ENCODE measurements around the gene BCL2L13. TPM values are rescaled to one million over a fixed set of nuclear protein-coding genes. Genes with fewer than 3 reads are reported as not detected.
A peak's percentile ranks its signal among the peaks of the same experiment; 100 is the strongest.

The BCL2L13 gene
- polyA plus RNA-seq, 1 experiment, result 74.3 TPM

DNA sequence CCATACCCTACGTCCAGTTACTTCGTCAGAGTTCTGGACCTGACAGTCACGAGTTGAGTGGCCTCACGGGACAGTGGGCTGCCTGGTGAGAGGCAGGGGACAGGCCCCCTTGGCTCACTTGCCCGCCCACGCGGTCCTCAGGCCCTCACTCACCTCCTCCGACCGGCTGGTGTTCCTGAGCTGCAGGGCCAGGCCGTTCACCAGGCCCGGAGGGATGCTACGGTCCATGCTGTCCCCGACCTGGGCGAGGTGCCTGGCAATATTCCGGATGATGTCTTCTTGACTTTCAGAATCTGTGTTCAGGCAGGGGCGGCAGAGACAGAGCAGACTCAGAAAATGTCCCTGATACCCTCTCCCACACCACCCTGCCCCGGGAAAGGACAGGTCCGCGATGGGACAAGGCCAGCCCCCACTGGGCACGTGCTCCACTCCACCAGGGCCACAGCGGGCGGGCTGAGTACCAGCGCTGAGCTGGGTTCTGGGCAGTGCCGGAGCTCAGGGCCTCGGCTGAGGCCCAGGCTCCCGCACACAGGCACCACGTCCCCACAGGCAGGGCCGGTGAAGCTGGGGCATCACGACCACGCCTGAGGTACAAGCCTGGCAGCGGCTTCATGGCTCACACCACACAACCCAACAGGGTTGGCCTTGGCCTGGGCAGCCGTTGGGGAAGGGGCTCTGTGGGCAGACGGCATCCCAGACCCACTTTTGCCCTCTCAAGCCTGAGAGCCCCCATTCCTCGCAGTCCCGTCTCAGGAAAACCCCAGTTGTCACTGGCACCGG lies 100.8 kb downstream of the BCL2L13 start:
- no peaks in the 10 kb centered on the region for H3K27me3 ChIP-seq (ENCODE audit: control insufficient read depth, insufficient read depth, low read length)
- DNase-seq (ENCODE audit: low read depth), result no peak
- H3K4me3 ChIP-seq (ENCODE audit: low read depth, low read length), result no peak overlapping the region
- CTCF ChIA-PET, result no interaction called here
- POLR2A ChIA-PET, result no interaction called here
- peaks cover 17% of the 10 kb centered on the region for H3K36me3 ChIP-seq (ENCODE audit: control insufficient read depth, insufficient read depth, low read length)
- TF ChIP-seq, protein P1, sequence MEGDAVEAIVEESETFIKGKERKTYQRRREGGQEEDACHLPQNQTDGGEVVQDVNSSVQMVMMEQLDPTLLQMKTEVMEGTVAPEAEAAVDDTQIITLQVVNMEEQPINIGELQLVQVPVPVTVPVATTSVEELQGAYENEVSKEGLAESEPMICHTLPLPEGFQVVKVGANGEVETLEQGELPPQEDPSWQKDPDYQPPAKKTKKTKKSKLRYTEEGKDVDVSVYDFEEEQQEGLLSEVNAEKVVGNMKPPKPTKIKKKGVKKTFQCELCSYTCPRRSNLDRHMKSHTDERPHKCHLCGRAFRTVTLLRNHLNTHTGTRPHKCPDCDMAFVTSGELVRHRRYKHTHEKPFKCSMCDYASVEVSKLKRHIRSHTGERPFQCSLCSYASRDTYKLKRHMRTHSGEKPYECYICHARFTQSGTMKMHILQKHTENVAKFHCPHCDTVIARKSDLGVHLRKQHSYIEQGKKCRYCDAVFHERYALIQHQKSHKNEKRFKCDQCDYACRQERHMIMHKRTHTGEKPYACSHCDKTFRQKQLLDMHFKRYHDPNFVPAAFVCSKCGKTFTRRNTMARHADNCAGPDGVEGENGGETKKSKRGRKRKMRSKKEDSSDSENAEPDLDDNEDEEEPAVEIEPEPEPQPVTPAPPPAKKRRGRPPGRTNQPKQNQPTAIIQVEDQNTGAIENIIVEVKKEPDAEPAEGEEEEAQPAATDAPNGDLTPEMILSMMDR (IDR thresholded peaks at IDR 0.05; ENCODE audit: insufficient read depth, low read depth, low read length), result no peak

DNA sequence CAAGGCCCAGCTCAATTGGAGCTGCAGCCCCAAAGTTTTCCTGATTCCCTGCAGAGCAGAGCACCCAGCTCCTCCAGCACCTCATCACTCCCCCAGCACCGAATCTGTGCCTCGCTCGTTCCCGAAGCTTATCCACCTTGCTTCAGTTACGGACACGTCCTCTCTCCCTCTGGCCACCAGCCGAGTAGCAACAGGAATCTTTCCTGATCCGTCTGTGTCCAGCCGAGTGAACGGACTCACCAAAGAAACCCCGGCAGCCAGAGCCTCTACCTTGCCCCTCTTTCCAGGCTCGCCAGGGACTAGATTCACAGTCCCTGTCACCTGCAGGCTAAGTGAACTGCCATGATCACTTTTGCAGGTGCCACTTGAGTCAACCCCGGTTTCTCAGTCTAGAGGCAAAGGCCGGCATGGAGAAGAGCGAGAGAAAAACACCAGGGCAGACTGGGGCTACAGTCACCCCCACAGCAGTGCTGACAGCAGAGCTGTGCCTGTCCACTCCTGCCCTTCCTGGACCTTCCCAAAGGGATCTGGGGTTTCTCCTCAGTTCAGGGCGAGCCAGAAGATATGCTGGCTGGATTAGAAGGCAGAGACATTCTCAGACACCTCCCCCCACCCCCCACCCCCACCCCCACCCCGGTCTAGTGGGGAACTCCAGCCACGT lies 103.4 kb downstream of the BCL2L13 start:
- H3K36me3 ChIP-seq (ENCODE audit: control insufficient read depth, insufficient read depth, low read length), result peaks cover 12% of the 10 kb centered on the region
- TF ChIP-seq, protein P1 (IDR thresholded peaks at IDR 0.05; ENCODE audit: insufficient read depth, low read depth, low read length), result 0 out of 2 replicates have a peak, but pooled peaks have one; percentile 8
- ChIA-PET POLR2A (no interaction called here), CTCF (interaction anchor here (0.7 to 4.7 kb wide), 21 partner anchors 10 to 334 kb away, joined by 3 to 50 read pairs (median 5); partner anchors contain the start of gene BID)
- DNase-seq (ENCODE audit: low read depth), result no peak
- H3K27me3 ChIP-seq (ENCODE audit: control insufficient read depth, insufficient read depth, low read length), result no peaks in the 10 kb centered on the region
- no peak overlapping the region for H3K4me3 ChIP-seq (ENCODE audit: low read depth, low read length)

DNA sequence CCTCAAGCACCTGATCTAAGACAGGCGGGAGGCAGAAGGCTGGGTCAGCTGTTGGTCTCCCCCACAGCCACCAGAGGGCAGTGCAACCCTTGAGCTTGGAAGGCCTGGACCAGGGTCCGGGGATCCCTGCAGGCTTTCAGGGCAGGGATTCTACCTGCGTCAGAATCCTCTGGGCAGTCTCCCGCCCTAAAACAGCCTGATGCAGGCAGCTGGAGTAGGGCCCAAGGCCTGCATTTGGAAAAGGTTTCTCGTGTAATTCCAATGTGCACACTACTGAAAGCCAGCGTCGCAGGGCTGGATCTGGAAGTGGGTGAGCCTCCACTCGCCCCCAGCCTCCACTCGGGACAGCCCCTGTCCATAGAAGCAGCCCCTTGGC lies 104.0 kb downstream of the BCL2L13 start:
- POLR2A ChIA-PET, result no interaction called here
- no peak overlapping the region for H3K4me3 ChIP-seq (ENCODE audit: low read depth, low read length)
- CTCF ChIA-PET, result interaction anchor here (0.7 to 4.7 kb wide), 19 partner anchors 10 to 184 kb away, joined by 3 to 50 read pairs (median 5); partner anchors contain the start of gene BID

DNA sequence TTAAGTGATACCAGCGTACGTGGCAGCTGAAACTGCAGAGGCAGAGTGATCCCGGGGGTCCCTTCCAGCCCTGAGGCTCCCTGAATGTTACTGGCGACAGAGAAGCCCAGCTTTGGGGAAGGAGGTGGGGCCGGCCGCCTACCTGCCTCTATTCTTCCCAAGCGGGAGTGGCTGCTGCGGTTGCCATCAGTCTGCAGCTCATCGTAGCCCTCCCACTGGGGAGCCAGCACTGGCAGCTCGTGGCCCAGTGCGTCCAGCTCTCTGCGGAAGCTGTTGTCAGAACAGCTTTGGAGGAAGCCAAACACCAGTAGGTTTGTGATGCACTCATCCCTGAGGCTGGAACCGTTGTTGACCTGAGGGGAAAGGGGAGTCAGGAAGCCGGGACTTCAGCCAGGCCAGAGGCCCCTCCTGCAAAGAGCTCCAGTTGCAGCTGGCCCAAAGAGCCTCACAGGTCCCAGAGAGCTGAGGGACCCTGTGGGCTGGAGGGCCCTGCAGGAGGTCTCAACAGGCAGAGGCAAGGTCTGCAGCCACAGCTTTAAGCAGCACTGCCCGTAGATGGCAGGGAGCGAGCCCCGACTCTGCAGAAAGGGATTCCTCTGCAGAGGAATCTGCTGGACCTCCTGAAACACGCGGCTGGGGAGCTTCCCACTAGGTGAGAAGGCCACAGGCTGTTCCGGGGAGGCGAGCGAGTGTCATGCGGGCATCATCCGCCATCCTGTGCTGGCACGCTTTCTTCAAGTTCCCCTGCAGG lies 105.3 kb downstream of the BCL2L13 start:
- Histone ChIP-seq H3K36me3 (ENCODE audit: control insufficient read depth, insufficient read depth, low read length) (peaks cover 8% of the 10 kb centered on the region; the same call in 1 of the 2 replicates), H3K4me3 (ENCODE audit: low read depth, low read length) (no peak overlapping the region), H3K27me3 (ENCODE audit: control insufficient read depth, insufficient read depth, low read length) (no peaks in the 10 kb centered on the region)
- DNase-seq (ENCODE audit: low read depth), result no peak
- CTCF ChIA-PET, result interaction anchor here (0.7 to 4.7 kb wide), 8 partner anchors 10 to 191 kb away, joined by 3 to 50 read pairs (median 6); partner anchors contain the start of gene BID
- TF ChIP-seq, protein P1 (IDR thresholded peaks at IDR 0.05; ENCODE audit: insufficient read depth, low read depth, low read length), result no peak
- POLR2A ChIA-PET, result no interaction called here

More for the DNA sequence above, 104.0 kb downstream of the BCL2L13 start:
- TF ChIP-seq, protein P1 (IDR thresholded peaks at IDR 0.05; ENCODE audit: insufficient read depth, low read depth, low read length), result peak; percentile 88
- no peaks in the 10 kb centered on the region for H3K27me3 ChIP-seq (ENCODE audit: control insufficient read depth, insufficient read depth, low read length)
- no peak for DNase-seq (ENCODE audit: low read depth)
- peaks cover 12% of the 10 kb centered on the region for H3K36me3 ChIP-seq (ENCODE audit: control insufficient read depth, insufficient read depth, low read length)

All from BJ (cell line).